Measurements from ENCODE around the gene XDH. TPM values are rescaled to one million over a fixed set of nuclear protein-coding genes. Genes with fewer than 3 reads are reported as not detected.

Gene XDH
- total RNA-seq, 1 donor from 2014 or later, result 7.5 TPM

GRCh38 chr2:31429040-31429439, 14.5 kb upstream of the XDH start:
- Histone ChIP-seq H3K4me2 (no peak overlapping the region), H3K79me2 (ENCODE audit: low read depth) (no peaks in the 10 kb centered on the region), H3K9me3 (ENCODE audit: low read depth) (no peaks in the 10 kb centered on the region), H2AFZ (replicated peaks) (no peak overlapping the region), H3K27me3 (no peaks in the 10 kb centered on the region), H3F3A (ENCODE audit: low read depth) (peaks cover 9% of the 10 kb centered on the region), H3K36me3 (no peaks in the 10 kb centered on the region), H3K4me1 (no peaks in the 10 kb centered on the region), H3K9ac (no peak overlapping the region), H3K27ac (no peak overlapping the region), H4K20me1 (ENCODE audit: low read depth) (no peaks in the 10 kb centered on the region), H3K4me3 (no peak overlapping the region)
- Mint-ChIP-seq H3K9me3 (no peaks in the 10 kb centered on the region), H3K27ac (no peak overlapping the region), H3K4me1 (no peaks in the 10 kb centered on the region), H3K36me3 (no peaks in the 10 kb centered on the region), H3K4me3 (no peak overlapping the region), H3K27me3 (ENCODE audit: insufficient read depth, low read depth) (peaks cover 3% of the 10 kb centered on the region)
- DNase-seq (ENCODE audit: low spot score), result no peak
- no peak for TF ChIP-seq EZH2 (IDR thresholded peaks at IDR 0.05)
- TF ChIP-seq EZH2phosphoT487 (IDR thresholded peaks at IDR 0.05), result no peak
- TF ChIP-seq, protein P1, sequence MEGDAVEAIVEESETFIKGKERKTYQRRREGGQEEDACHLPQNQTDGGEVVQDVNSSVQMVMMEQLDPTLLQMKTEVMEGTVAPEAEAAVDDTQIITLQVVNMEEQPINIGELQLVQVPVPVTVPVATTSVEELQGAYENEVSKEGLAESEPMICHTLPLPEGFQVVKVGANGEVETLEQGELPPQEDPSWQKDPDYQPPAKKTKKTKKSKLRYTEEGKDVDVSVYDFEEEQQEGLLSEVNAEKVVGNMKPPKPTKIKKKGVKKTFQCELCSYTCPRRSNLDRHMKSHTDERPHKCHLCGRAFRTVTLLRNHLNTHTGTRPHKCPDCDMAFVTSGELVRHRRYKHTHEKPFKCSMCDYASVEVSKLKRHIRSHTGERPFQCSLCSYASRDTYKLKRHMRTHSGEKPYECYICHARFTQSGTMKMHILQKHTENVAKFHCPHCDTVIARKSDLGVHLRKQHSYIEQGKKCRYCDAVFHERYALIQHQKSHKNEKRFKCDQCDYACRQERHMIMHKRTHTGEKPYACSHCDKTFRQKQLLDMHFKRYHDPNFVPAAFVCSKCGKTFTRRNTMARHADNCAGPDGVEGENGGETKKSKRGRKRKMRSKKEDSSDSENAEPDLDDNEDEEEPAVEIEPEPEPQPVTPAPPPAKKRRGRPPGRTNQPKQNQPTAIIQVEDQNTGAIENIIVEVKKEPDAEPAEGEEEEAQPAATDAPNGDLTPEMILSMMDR (IDR thresholded peaks at IDR 0.05), result no peak

- H3K4me1 ChIP-seq, result no peaks in the 10 kb centered on the region
- H3K9me3 ChIP-seq (ENCODE audit: low read depth), result no peaks in the 10 kb centered on the region
- no peaks in the 10 kb centered on the region for H4K20me1 ChIP-seq (ENCODE audit: low read depth)
- no peaks in the 10 kb centered on the region for H3K36me3 ChIP-seq
- H3K4me2 ChIP-seq, result no peak overlapping the region
- H2AFZ ChIP-seq (replicated peaks), result no peak overlapping the region
- H3K4me3 ChIP-seq, result no peak overlapping the region
- no peak overlapping the region for H3K27ac ChIP-seq
- H3K36me3 Mint-ChIP-seq, result no peaks in the 10 kb centered on the region
- H3F3A ChIP-seq (ENCODE audit: low read depth), result peaks cover 9% of the 10 kb centered on the region
- no peak overlapping the region for H3K9ac ChIP-seq
- H3K4me1 Mint-ChIP-seq, result no peaks in the 10 kb centered on the region
- no peaks in the 10 kb centered on the region for H3K79me2 ChIP-seq (ENCODE audit: low read depth)
- no peaks in the 10 kb centered on the region for H3K27me3 ChIP-seq
- DNase-seq (ENCODE audit: low spot score), result no peak
- H3K27ac Mint-ChIP-seq, result no peak overlapping the region
- H3K27me3 Mint-ChIP-seq (ENCODE audit: insufficient read depth, low read depth), result peaks cover 3% of the 10 kb centered on the region
- TF ChIP-seq EZH2 (IDR thresholded peaks at IDR 0.05) (no peak), EZH2phosphoT487 (IDR thresholded peaks at IDR 0.05) (no peak)
- TF ChIP-seq, protein P1 (IDR thresholded peaks at IDR 0.05), result peak; percentile 5
- H3K4me3 Mint-ChIP-seq, result no peak overlapping the region
- H3K9me3 Mint-ChIP-seq, result no peaks in the 10 kb centered on the region
These were observed 13.5 kb upstream of the XDH start for GRCh38 chr2:31428001-31428418.

DNA sequence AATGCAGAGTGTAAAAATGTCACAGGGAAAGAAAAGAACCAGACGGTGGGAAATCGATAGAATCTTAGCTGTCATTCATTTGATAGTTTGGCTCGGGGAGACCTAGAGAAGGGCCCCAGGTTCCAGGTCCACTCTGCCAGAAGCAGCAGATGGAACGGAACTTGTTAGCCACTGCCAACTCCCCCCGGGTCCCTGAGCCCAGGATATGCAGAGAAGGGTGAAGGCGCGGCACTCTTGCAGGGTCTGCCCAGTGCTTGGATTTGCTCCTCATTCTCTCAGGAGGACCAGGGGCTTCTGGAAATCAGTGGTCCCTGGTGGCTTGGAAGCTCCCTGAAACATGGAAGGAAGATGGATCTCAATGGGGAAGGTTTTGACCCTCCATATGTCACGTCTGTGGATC, 11.6 kb upstream of the XDH start:
- no peak for DNase-seq (ENCODE audit: low spot score)
- no peaks in the 10 kb centered on the region for H3K9me3 Mint-ChIP-seq
- Histone ChIP-seq H4K20me1 (ENCODE audit: low read depth) (no peaks in the 10 kb centered on the region), H2AFZ (replicated peaks) (no peak overlapping the region), H3K27ac (no peak overlapping the region), H3K4me1 (no peaks in the 10 kb centered on the region), H3K27me3 (no peaks in the 10 kb centered on the region), H3K79me2 (ENCODE audit: low read depth) (no peaks in the 10 kb centered on the region), H3K4me3 (no peak overlapping the region), H3K4me2 (no peak overlapping the region), H3K9ac (no peak overlapping the region), H3K36me3 (no peaks in the 10 kb centered on the region), H3F3A (ENCODE audit: low read depth) (peaks cover 9% of the 10 kb centered on the region), H3K9me3 (ENCODE audit: low read depth) (no peaks in the 10 kb centered on the region)
- no peaks in the 10 kb centered on the region for H3K4me1 Mint-ChIP-seq
- no peak overlapping the region for H3K27ac Mint-ChIP-seq
- H3K4me3 Mint-ChIP-seq, result no peak overlapping the region
- H3K36me3 Mint-ChIP-seq, result no peaks in the 10 kb centered on the region
- peaks cover 3% of the 10 kb centered on the region for H3K27me3 Mint-ChIP-seq (ENCODE audit: insufficient read depth, low read depth)
- TF ChIP-seq EZH2 (IDR thresholded peaks at IDR 0.05) (no peak), EZH2phosphoT487 (IDR thresholded peaks at IDR 0.05) (no peak)
- TF ChIP-seq, protein P1 (IDR thresholded peaks at IDR 0.05), result no peak
